ENCODE measurements around the gene FAM174C.

FAM174C gene

GRCh38 chr19:1230783-1231489, 44.4 kb upstream of the FAM174C start:
- Histone ChIP-seq H3K9ac (no peak overlapping the region), H3K4me3 (no peak overlapping the region), H3K4me2 (no peak overlapping the region), H3K27ac (no peak overlapping the region), H3K9me3 (replicated peaks in 1 of 11) (no peaks in the 10 kb centered on the region), H3K27me3 (peaks cover 2 to 16% (median 14%) of the 10 kb centered on the region in 11 experiments; a peak in 21 of 22 replicates), H3K4me1 (peaks cover 0 to 16% (median 8%) of the 10 kb centered on the region in 10 experiments; a peak in 7 of 20 replicates), H3K36me3 (peaks cover 24 to 32% (median 29%) of the 10 kb centered on the region in 11 experiments), H4K20me1 (peaks cover 4 to 80% (median 26%) of the 10 kb centered on the region in 11 experiments; a peak in 17 of 22 replicates)
- TF ChIP-seq Cebpa-rat (IDR thresholded peaks at IDR 0.05): no peak

- H3K4me1 ChIP-seq: peaks cover 2 to 25% (median 15%) of the 10 kb centered on the region in 10 experiments; a peak in 17 of 20 replicates
- H3K27ac ChIP-seq: no peak overlapping the region
- TF ChIP-seq Cebpa-rat (IDR thresholded peaks at IDR 0.05): no peak
- no peaks in the 10 kb centered on the region for H3K9me3 ChIP-seq (replicated peaks in 1 of 11)
- H3K36me3 ChIP-seq: peaks cover 14 to 22% (median 18%) of the 10 kb centered on the region in 11 experiments
- peaks cover 0 to 75% (median 21%) of the 10 kb centered on the region in 11 experiments; a peak in 14 of 22 replicates for H4K20me1 ChIP-seq
- H3K4me3 ChIP-seq: no peak overlapping the region
- peaks cover 11 to 27% (median 24%) of the 10 kb centered on the region in 11 experiments for H3K27me3 ChIP-seq
- H3K4me2 ChIP-seq: peak overlapping the region in 3 of 11 experiments; percentile 2 to 37 (median 3); a peak in 1 of 22 replicates
- H3K9ac ChIP-seq: peak overlapping the region in 3 of 11 experiments; percentile 7 to 41 (median 12); a peak in 3 of 22 replicates
Measured at GRCh38 chr19:1231729-1232637, 43.3 kb upstream of the FAM174C start.

- Histone ChIP-seq H3K4me2 (peak overlapping the region in 4 of 11 experiments; percentile 2 to 37 (median 8); a peak in 4 of 22 replicates), H3K4me3 (no peak overlapping the region), H4K20me1 (peaks cover 0 to 69% (median 18%) of the 10 kb centered on the region in 11 experiments; a peak in 13 of 22 replicates), H3K36me3 (peaks cover 7 to 15% (median 11%) of the 10 kb centered on the region in 11 experiments), H3K9me3 (replicated peaks in 1 of 11) (no peaks in the 10 kb centered on the region), H3K27ac (no peak overlapping the region), H3K27me3 (peaks cover 18 to 34% (median 31%) of the 10 kb centered on the region in 11 experiments), H3K9ac (peak overlapping the region in 4 of 11 experiments; percentile 6 to 41 (median 10); a peak in 2 of 22 replicates), H3K4me1 (peaks cover 7 to 31% (median 19%) of the 10 kb centered on the region in 10 experiments; a peak in 17 of 20 replicates)
- TF ChIP-seq Cebpa-rat (IDR thresholded peaks at IDR 0.05): no peak
Measured at GRCh38 chr19:1232652-1233072, 42.7 kb upstream of the FAM174C start.

GRCh38 chr19:1233115-1233667, 42.1 kb upstream of the FAM174C start:
- no peak overlapping the region for H3K27ac ChIP-seq
- no peaks in the 10 kb centered on the region for H3K9me3 ChIP-seq (replicated peaks in 1 of 11)
- peaks cover 0 to 65% (median 17%) of the 10 kb centered on the region in 11 experiments; a peak in 11 of 22 replicates for H4K20me1 ChIP-seq

GRCh38 chr19:1234051-1234954, 41.0 kb upstream of the FAM174C start:
- H3K4me1 ChIP-seq: peaks cover 7 to 35% (median 32%) of the 10 kb centered on the region in 10 experiments; a peak in 17 of 20 replicates
- H3K36me3 ChIP-seq: no peaks in the 10 kb centered on the region; a peak in 1 of 22 replicates
- peaks cover 24 to 50% (median 47%) of the 10 kb centered on the region in 11 experiments for H3K27me3 ChIP-seq
- peaks cover 0 to 70% (median 21%) of the 10 kb centered on the region in 11 experiments; a peak in 12 of 22 replicates for H4K20me1 ChIP-seq
- no peak overlapping the region for H3K9ac ChIP-seq
- no peak for TF ChIP-seq Cebpa-rat (IDR thresholded peaks at IDR 0.05)
- no peaks in the 10 kb centered on the region for H3K9me3 ChIP-seq (replicated peaks in 1 of 11)
- H3K4me3 ChIP-seq: no peak overlapping the region
- H3K27ac ChIP-seq: no peak overlapping the region
- H3K4me2 ChIP-seq: no peak overlapping the region

More at GRCh38 chr19:1233115-1233667, 42.1 kb upstream of the FAM174C start:
- Histone ChIP-seq H3K36me3 (peaks cover 2 to 10% (median 6%) of the 10 kb centered on the region in 11 experiments; a peak in 21 of 22 replicates), H3K9ac (0 out of 22 replicates have a peak overlapping the region, but pooled peaks of 1 of the 11 experiments have one; percentile 6), H3K4me2 (peak overlapping the region in 3 of 11 experiments; percentile 3 to 37 (median 14); a peak in 4 of 22 replicates), H3K4me3 (no peak overlapping the region), H3K4me1 (peaks cover 7 to 32% (median 21%) of the 10 kb centered on the region in 10 experiments; a peak in 17 of 20 replicates), H3K27me3 (peaks cover 22 to 39% (median 36%) of the 10 kb centered on the region in 11 experiments)
- TF ChIP-seq Cebpa-rat (IDR thresholded peaks at IDR 0.05): no peak

GRCh38 chr19:1234955-1235380, 40.4 kb upstream of the FAM174C start:
- H3K9ac ChIP-seq: no peak overlapping the region
- H3K36me3 ChIP-seq: no peaks in the 10 kb centered on the region; a peak in 1 of 22 replicates

More at GRCh38 chr19:1234955-1235380, 40.4 kb upstream of the FAM174C start:
- TF ChIP-seq Cebpa-rat (IDR thresholded peaks at IDR 0.05): no peak
- Histone ChIP-seq H3K27me3 (peaks cover 24 to 57% (median 54%) of the 10 kb centered on the region in 11 experiments), H3K4me3 (no peak overlapping the region), H3K27ac (no peak overlapping the region), H3K4me1 (peaks cover 13 to 41% (median 38%) of the 10 kb centered on the region in 10 experiments), H4K20me1 (peaks cover 0 to 75% (median 21%) of the 10 kb centered on the region in 11 experiments; a peak in 12 of 22 replicates), H3K4me2 (no peak overlapping the region), H3K9me3 (replicated peaks in 1 of 11) (no peaks in the 10 kb centered on the region)

Measured in BLaER1 treated with 17β-estradiol and CSF1 and Interleukin-3, amounts not matched to agents 10 nM and 100 nM (cell line).